GM21528 (cell line): ENCODE measurements around the gene NELL1.

Source experiments
- ATAC-seq: cut with Tn5 transposase; IDR thresholded peaks from one replicate; pipeline ENCODE4 v1.9.1; 2021; ENCODE audit warnings: mild to moderate bottlenecking, moderate library complexity; ENCODE audit not compliant: unreplicated experiment, low FRiP score

Gene NELL1

GRCh38 chr11:21278840-21279239 lies 609.5 kb downstream of the NELL1 start:
- ATAC-seq, result no peak

GRCh38 chr11:21285104-21285503 lies 615.7 kb downstream of the NELL1 start:
- no peak for ATAC-seq

GRCh38 chr11:21289686-21290085 lies 620.3 kb downstream of the NELL1 start:
- ATAC-seq, result no peak

- ATAC-seq, result no peak
Measured at GRCh38 chr11:21295508-21295907, 626.1 kb downstream of the NELL1 start.

- ATAC-seq, result no peak
Measured at GRCh38 chr11:21301981-21302380, 632.6 kb downstream of the NELL1 start.

GRCh38 chr11:21306739-21307358 lies 637.5 kb downstream of the NELL1 start:
- no peak for ATAC-seq

- no peak for ATAC-seq
Measured at GRCh38 chr11:21307874-21308273, 638.5 kb downstream of the NELL1 start.

- no peak for ATAC-seq
Measured at GRCh38 chr11:21316591-21316990, 647.2 kb downstream of the NELL1 start.

GRCh38 chr11:21321072-21321471 lies 651.7 kb downstream of the NELL1 start:
- no peak for ATAC-seq

GRCh38 chr11:21321530-21321929 lies 652.1 kb downstream of the NELL1 start:
- no peak for ATAC-seq

- ATAC-seq, result no peak
Measured at GRCh38 chr11:21323617-21324016, 654.2 kb downstream of the NELL1 start.

GRCh38 chr11:21343204-21343603 lies 673.8 kb downstream of the NELL1 start:
- ATAC-seq, result no peak

- ATAC-seq, result no peak
Measured at GRCh38 chr11:21346361-21346760, 677.0 kb downstream of the NELL1 start.

- ATAC-seq, result no peak
Measured at GRCh38 chr11:21350613-21351012, 681.2 kb downstream of the NELL1 start.

GRCh38 chr11:21353425-21353824 lies 684.0 kb downstream of the NELL1 start:
- ATAC-seq, result no peak

GRCh38 chr11:21364866-21365624 lies 695.7 kb downstream of the NELL1 start:
- no peak for ATAC-seq

- ATAC-seq, result no peak
Measured at GRCh38 chr11:21369947-21370346, 700.6 kb downstream of the NELL1 start.

- no peak for ATAC-seq
Measured at GRCh38 chr11:21371044-21371443, 701.7 kb downstream of the NELL1 start.

- ATAC-seq, result no peak
Measured at GRCh38 chr11:21372672-21373071, 703.3 kb downstream of the NELL1 start.

GRCh38 chr11:21374376-21374775 lies 705.0 kb downstream of the NELL1 start:
- no peak for ATAC-seq

- ATAC-seq, result no peak
Measured at GRCh38 chr11:21385669-21386440, 716.5 kb downstream of the NELL1 start.
